Inflammatory macrophage treated with lipopolysaccharide for 4 hours (primary cell): ENCODE measurements around the gene PRRT3.
A peak's percentile ranks its signal among the peaks of the same experiment; 100 is the strongest.

Experiments
- DNase-seq: peaks from one replicate; pipeline ENCODE4 v3.0.0-alpha.2; 2020

Gene PRRT3

GRCh38 chr3:9951962-9952805 is at the start of gene PRRT3:
PRRT3 (minus strand) TSS chr3:9952408; CDS start chr3:9950115, 2,293 bp downstream.
- DNase-seq, result peak; percentile 55

- no peak for DNase-seq
Measured at GRCh38 chr3:10000686-10001085, 48.5 kb upstream of the PRRT3 start.

GRCh38 chr3:9994086-9994844 is 42.1 kb upstream of the PRRT3 start:
- DNase-seq, result no peak

GRCh38 chr3:9986230-9986725 is 34.1 kb upstream of the PRRT3 start:
- no peak for DNase-seq

- no peak for DNase-seq
Measured at GRCh38 chr3:9980251-9980650, 28.0 kb upstream of the PRRT3 start.

- DNase-seq, result no peak
Measured at GRCh38 chr3:9978710-9979305, 26.6 kb upstream of the PRRT3 start.

- peak; percentile 98 for DNase-seq
Measured at GRCh38 chr3:9976721-9977709, 24.8 kb upstream of the PRRT3 start.

- no peak for DNase-seq
Measured at GRCh38 chr3:9970020-9970652, 17.9 kb upstream of the PRRT3 start.

- no peak for DNase-seq
Measured at GRCh38 chr3:9969632-9970019, 17.4 kb upstream of the PRRT3 start.

- no peak for DNase-seq
Measured at GRCh38 chr3:9966841-9967240, 14.6 kb upstream of the PRRT3 start.

- DNase-seq, result no peak
Measured at GRCh38 chr3:9965200-9965875, 13.1 kb upstream of the PRRT3 start.

GRCh38 chr3:9957214-9957613 is 5.0 kb upstream of the PRRT3 start:
- DNase-seq, result no peak

GRCh38 chr3:9955611-9956352 is 3.6 kb upstream of the PRRT3 start:
- no peak for DNase-seq

- DNase-seq, result no peak
Measured at GRCh38 chr3:9955067-9955502, 2.9 kb upstream of the PRRT3 start.

GRCh38 chr3:9951598-9951961 is 628 bp downstream of the PRRT3 start:
- DNase-seq, result no peak

- DNase-seq, result no peak
Measured at GRCh38 chr3:9951126-9951525, 1.1 kb downstream of the PRRT3 start.

- DNase-seq, result no peak
Measured at GRCh38 chr3:9949626-9950025, 2.6 kb downstream of the PRRT3 start.

GRCh38 chr3:9949115-9949514 is 3.1 kb downstream of the PRRT3 start:
- no peak for DNase-seq

- DNase-seq, result no peak
Measured at GRCh38 chr3:9948586-9948985, 3.6 kb downstream of the PRRT3 start.
